DND-41 (cell line): ENCODE measurements around the gene APC.

ENCODE experiments used
- EZH2 ChIP-seq: IDR thresholded peaks from 3 replicates; pipeline ENCODE4 v1.6.1; 2012; ENCODE audit warnings: borderline replicate concordance, low read depth, mild to moderate bottlenecking, moderate library complexity, low read length, inconsistent platforms; ENCODE audit not compliant: severe bottlenecking
- TF ChIP-seq, protein P1 (sequence below): IDR thresholded peaks from 2 replicates; pipeline ENCODE4 v1.5.1; 2012; ENCODE audit warnings: borderline replicate concordance, low read length, moderate library complexity, mild to moderate bottlenecking; ENCODE audit not compliant: poor library complexity, severe bottlenecking; ENCODE audit errors: extremely low read depth

DNA sequence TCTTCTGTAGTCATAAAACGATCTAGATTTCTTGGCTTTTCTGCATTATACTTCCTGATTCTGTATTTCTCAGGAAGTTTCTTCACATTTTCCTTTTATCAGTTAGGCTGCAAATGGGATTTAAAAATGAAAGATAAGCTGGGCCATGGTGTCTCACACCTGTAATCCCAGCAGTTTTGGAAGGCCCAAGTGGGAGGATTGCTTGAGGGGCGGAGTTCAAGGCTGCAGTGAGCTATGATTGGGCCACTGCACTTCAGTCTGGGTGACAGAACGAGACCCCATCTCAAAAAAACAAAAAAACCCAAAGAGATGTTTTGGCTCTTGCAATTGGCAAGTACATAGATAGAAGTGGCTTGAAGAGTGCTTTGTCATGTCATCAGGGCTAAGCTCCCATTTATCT, 26.2 kb upstream of the APC start:
- TF ChIP-seq, protein P1, sequence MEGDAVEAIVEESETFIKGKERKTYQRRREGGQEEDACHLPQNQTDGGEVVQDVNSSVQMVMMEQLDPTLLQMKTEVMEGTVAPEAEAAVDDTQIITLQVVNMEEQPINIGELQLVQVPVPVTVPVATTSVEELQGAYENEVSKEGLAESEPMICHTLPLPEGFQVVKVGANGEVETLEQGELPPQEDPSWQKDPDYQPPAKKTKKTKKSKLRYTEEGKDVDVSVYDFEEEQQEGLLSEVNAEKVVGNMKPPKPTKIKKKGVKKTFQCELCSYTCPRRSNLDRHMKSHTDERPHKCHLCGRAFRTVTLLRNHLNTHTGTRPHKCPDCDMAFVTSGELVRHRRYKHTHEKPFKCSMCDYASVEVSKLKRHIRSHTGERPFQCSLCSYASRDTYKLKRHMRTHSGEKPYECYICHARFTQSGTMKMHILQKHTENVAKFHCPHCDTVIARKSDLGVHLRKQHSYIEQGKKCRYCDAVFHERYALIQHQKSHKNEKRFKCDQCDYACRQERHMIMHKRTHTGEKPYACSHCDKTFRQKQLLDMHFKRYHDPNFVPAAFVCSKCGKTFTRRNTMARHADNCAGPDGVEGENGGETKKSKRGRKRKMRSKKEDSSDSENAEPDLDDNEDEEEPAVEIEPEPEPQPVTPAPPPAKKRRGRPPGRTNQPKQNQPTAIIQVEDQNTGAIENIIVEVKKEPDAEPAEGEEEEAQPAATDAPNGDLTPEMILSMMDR: no peak
- TF ChIP-seq EZH2: no peak
